ENCODE results near the gene LMO7.
A peak's percentile ranks its signal among the peaks of the same experiment; 100 is the strongest.
"Not testable (repeated sequence)": the region's sequence is repeated elsewhere in the genome, so short reads cannot be mapped to it uniquely, and the experiment has no call there.

LMO7 gene

DNA sequence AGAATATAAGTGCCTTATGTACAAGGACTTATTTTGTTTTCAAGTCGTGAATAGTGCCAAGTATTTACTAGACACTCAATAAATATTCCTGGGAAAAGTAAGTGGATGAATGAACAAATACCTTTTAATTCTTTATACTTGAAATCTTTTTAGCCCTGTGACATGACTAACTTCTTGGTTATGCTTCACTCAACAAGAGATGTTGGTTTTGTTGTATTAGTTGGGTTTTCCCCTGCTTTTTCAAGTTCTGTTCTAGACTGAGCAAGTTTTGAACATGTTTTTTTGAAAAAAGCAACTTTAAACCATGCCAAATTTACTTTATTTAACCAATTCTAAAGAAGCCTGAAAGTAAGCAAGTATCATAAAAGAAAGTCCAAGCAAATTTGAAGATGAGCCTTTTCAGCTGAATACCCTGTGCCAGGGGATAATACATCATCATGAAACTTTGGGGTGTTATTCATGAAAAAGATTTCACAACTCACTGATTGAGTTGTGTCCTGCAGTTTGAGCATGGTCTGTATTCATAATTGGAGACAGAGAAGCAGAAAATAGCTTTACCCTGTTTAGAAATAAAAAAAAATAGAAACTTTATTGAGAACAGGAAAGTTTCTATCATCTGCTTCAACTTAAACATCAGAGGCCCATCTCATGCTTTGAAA is 11.1 kb downstream of the LMO7 start:
- no peak for DNase-seq (ENCODE audit: low spot score)

DNA sequence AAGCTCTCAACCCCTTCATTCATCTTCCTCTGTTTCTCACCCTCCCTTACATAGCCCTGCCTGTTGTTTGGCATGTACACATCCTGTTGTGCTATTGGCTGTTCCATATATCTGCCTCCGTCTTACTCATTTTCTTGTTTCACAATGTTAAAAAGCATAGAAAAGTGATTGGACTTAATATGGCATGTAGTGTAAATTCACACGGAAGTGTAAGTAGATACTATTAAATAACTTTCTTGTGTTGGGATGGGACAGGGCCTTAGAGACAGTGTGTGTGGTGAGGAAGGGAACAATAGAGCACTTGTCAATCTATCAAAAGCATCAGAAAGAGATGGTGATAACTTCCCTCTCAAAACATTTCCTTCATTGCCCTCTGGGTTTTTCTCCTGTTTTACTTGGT is 12.3 kb downstream of the LMO7 start:
- no peak for DNase-seq (ENCODE audit: low spot score)

DNA sequence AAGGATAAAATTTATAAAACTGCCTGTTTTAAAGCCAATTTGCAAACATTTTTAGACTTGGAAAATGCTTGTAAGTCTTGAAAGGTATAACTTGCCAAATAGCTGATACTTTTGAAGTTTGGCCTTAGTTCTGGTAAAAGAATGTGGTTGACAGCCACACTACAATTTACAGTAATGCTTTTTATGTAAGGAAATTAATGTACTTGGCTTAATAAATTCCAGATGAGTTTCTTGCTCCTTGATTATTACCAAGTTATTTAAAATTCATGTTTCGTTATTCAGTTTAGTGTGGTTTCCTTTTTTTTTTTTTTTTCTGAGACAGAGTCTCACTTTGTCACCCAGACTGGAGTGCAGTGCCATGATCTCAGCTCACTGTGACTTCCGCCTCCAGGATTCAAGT is 14.9 kb downstream of the LMO7 start:
- DNase-seq (ENCODE audit: low spot score) = no peak

DNA sequence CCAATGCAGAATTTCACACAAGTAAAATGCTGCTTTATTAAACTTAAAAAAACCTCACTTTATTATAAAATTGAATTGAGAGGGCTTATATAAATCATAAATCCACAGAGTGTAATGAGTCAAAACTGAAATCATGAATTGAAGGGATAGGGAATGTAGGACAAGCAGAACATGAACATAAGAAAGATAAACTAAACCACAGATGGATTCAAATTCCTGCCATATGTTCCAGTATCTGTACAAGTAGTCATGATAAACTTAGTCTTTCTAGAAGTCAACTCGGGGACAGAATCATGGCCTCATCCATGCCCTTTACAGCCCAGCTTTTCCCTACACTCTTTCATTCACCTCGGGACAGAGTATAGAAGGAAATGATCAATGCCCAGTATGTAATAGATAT is 16.6 kb downstream of the LMO7 start:
- DNase-seq (ENCODE audit: low spot score) = no peak

DNA sequence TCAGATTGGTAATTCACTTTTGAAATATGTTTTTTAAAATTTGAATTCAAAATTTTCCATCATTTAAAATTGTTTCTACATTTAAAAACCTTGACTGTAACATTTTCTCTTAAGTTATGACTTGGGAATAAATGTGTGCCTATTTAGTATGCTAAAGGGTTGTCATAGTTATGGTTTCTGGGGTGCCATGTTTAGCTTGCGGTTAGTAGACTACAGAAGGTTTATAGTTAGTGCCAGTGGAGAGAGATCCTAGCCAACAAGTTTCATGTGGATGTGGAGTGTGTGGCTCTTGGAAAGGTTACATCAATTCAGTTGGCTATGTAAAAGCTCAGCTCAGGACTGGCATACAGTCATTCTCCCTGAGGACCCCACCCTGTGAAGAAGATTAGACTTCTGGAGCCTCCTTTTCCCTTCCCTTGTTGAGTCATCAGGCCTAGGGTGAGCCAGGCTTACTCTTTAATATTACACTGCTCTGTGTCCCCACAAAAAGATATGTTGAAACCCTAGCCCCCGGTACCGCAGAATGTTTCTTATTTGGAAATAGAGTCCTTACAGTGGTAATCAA is 20.4 kb downstream of the LMO7 start:
- DNase-seq (ENCODE audit: low spot score) = no peak

DNA sequence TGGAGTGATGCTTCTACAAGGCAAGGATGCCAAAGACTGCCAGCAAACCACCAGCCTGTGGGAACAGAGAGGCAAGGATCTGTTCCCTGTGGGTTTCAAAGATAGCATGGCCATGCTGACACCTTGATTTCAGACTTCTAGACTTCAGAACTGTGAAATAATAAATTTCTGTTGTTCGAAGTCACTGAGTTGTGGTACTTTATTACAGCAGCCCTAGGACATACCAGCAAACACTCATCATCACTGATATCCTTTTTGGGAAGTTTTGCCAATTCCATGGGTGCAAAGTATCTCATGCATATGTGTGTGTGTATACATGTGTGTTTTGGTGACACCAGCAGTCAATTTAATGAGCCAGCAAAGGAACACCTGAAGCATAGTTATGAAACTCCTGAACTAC is 21.0 kb downstream of the LMO7 start:
- DNase-seq (ENCODE audit: low spot score) = no peak

DNA sequence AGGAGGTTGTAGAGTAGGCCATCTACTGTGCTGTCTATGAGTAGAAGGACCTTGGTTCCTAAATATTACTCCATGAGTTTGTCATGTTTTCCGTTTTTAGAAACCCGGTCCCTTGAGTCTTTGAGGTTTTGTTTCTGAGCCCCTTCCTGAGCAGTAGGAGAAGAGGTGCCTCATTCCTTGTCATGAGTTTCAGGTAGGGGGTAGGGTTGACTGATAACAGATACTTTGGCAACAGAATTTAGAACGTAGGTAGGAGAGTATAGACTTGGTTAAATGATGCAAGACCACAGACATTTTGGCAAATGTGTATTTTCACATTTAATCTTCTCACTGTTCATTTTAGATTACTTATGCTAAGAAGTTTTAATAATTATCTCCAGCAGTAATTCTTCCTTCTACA is 24.6 kb downstream of the LMO7 start:
- no peak for DNase-seq (ENCODE audit: low spot score)

DNA sequence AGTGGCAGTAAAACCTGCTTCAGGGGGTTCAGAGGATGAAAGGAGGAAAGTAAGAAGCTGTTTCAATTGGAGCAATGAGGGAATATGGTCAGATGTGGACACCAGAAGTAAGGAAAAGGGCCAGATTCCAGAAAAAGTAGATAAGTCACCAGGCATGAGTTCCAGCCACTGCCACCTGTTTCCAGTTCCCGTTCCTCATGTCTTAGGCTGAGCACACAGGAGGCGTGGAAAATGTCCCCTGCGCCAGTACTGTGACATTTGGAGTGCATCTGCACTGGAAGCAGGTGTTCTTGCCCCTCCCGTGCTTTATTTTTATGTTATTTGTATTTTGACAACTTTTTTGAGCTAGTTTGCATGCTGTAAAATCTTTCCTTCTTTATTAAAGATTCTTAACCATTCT is 25.3 kb downstream of the LMO7 start:
- no peak for DNase-seq (ENCODE audit: low spot score)

DNA sequence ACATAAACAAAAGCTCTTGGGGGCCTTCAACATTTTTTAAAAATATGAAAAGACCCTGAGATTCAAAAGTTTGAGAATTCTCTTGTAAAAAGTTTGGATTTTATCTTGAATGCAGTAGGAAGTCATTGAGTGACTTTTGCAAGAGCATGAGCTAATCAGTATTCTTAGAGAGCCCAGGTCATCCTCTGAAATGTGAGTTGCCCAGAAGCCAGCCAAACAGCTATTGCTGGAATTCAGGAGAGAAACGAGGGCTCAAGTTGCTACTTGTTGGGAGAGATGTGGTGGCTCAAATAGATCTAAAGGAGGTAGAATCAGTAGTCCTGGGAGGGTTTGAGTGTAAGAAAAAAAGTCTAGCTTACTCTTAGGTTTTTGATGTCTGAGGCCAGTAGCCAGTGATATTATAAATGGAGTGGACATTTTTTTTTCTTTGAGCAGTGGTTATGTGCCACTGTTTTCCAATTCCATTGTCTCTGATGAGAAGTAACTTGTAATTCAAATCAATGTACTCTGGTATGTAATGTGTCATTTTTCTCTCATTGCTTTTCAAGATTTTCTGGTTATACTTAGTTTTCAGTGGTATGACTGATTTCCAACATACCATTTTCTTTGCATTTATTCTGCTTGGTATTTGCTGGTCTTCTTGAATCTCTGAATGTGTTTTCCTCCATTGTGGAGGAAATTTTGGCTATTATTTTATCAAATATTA is 30.7 kb downstream of the LMO7 start:
- DNase-seq (ENCODE audit: low spot score) = no peak

DNA sequence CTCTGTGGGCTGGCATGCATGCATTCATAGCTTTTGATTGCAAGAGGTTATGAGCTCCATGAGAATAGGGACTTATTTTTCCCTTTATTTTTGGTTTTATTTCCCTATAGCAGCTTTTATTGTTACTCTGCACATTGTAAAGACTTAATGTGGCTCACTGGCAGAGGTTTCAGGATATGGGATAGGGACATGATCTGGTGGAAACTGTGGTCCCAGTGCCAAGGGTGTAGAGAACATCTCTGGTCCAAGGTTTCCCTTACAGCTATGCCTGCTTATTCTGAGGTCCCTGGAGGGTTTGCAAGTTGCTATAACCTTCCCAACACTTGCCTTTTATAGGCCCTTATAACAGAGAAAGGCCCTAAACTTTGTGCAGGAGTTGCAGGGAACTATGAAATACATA is 33.6 kb downstream of the LMO7 start:
- no peak for DNase-seq (ENCODE audit: low spot score)

DNA sequence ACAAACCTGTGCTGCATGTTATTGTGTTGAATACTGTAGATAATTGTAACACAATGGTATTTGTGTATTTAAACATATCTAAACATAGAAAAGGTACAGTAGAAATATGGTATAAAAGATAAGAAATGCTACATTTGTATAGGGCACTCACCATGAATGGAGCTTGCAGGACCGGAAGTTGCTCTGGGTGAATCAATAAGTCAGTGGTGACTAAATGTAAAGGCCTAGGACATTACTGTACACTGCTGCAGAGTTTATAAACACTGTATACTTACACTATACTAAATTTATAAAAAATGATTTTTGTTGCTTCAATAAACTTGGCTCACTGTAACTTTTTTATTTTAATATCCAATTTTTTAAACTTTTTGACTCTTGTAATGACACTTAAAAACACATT is 34.4 kb downstream of the LMO7 start:
- no peak for DNase-seq (ENCODE audit: low spot score)

DNA sequence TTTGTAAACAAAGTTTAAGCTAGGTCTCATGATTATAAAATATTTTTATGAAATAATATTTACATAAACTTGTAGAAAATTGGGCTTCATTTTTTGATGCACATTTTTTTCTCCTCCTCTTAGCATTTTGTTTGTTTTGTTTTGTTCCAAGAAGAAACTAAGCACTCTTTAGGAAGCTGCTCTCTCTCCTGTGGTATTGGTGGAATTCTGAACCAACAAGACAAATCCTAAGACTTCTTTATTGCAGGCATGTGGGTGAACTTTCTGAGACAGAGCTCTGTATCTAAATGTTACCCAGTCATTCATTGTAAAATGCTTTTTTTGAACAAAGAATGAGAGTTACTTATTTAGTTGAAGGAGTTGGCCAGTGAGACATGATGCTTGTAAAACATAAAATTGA is 39.3 kb downstream of the LMO7 start:
- no peak for DNase-seq (ENCODE audit: low spot score)

DNA sequence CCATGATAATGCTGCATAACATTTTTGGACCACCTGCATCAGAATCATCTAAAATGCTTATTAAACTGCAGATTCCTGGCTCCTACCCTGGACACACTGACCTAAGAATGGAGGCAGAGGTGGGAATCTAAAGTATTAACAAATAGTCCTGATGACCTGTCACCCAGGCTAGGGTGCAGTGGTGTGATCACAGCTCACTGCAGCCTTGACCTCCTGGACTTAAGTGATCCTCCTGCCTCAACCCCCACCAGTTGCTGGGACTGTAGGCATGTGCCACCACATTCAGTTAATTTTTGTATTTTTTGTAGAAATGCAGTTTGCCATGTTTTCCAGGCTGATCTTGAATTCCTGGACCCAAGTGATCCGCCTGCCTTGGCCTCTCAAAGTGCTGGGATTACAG is 43.3 kb downstream of the LMO7 start:
- no peak for DNase-seq (ENCODE audit: low spot score)

DNA sequence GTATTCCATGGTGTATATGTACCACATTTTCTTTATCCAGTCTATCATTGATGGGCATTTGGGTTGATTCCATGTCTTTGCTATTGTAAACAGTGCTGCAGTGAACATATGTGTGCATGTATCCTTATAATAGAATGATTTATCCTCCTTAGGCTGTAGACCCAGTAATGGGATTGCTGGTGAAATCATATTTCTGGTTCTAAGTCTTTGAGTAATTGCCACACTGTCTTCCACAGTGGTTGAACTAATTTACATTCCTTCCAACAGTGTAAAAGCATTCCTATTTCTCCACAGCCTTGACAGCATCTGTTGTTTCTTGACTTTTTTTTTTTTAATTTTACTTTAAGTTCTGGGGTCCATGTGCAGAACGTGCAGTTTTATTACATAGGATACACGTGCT is 44.1 kb downstream of the LMO7 start:
- not testable (repeated sequence) for DNase-seq (ENCODE audit: low spot score)

DNA sequence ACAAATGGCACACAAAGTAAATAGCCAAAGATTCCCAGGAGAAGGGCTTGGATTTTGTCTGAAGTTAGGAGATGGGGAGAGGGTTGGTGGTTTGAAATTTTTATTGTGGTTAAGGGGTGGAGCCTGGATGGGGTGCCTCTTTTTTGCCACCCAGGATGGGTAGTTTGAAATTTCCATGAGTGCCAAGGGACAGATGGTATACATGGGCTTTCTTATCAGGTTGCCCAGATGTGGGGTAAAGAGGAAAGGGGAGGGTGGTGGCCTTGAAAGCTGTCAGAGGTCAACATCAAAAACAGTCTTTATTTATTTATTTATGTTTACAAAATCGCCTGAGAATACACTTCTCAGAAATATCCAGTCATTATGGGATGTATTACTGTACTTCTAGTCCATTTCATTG is 46.2 kb downstream of the LMO7 start:
- DNase-seq (ENCODE audit: low spot score) = no peak

DNA sequence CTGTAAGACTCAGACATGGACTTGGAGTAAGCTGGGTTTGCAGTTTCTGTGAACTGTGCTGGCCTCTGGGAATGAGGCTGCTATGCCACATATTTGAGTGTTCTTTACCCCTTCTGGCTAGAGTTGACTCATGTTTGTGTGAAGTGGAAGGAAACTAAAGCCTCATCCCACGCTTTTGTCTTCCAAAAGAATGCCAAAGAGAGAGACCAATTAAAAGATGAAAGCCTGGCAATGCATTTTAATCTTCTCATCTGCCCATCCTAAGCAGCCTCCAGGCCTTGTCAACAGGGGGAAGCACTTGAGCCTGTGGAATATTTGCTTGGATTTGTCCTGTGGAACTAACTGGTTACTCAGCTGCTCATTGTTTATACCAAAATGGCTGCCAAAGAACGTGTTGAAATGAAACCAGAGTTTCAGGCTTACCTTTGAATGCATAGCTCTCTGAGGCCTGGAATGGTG is 49.1 kb downstream of the LMO7 start:
- no peak for DNase-seq (ENCODE audit: low spot score)

DNA sequence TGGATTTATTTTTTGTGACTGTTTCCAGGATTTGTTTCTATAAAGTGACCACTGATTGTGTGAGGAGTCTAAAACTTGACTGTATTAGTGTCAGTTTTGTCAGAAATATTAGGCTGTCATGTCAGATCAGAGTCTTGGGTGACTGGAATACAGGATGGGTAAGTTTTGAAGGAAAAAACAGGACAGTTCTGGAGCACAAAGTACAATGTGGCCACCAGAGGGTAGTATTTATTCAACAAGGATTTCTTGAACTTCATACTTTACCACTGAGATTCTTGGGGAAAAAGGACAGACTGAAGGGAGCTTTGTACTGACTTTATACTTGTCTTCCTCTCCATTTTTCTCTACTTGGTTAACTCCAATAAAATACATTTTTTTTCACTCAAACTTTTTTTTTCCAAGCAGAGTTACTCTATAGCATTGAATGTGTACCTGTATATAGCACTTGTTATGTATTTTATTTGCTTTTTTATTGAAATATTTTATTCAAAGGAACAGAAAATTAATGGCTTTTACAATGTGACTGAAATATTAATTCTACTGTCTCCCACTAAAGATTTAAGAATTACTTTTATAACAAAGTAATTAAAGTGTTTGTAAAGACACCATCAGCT is 51.1 kb downstream of the LMO7 start:
- peak; percentile 16 for DNase-seq (ENCODE audit: low spot score)

DNA sequence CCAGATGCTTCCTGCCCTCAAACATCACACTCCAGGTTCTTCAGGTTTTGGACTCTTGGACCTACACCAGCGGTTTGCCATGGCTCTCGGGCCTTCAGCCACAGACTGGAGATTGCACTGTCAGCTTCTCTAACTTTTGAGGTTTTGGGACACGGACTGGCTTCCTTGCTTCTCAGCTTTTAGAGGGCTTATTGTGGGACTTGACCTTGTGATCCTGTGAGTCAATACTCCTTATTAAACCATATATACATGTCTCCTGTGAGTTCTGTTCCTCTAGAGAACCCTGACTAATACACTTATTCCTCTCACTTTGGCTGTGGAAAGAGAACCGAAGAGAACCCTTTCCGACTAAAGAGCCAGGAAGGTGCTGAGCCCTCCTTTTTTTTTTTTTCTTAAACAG is 53.6 kb downstream of the LMO7 start:
- no peak for DNase-seq (ENCODE audit: low spot score)

DNA sequence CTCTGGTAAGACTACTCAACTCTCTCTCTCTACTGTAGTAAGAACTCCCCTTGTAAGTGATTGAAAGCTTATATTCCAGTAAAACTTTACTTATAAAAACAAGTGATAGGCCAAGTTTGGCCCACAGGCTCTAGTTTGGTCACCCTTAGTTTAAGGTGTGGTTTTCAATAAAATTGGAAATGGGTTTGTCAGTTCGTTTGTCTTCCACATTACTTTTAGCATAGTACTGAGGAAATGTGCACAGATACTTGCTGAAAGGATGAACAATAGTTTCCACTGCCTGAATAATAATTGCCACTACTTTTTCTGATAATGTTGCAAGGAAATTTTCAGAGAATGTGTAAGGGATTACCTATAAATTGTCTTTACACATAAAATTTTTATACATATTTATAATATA is 54.5 kb downstream of the LMO7 start:
- no peak for DNase-seq (ENCODE audit: low spot score)

DNA sequence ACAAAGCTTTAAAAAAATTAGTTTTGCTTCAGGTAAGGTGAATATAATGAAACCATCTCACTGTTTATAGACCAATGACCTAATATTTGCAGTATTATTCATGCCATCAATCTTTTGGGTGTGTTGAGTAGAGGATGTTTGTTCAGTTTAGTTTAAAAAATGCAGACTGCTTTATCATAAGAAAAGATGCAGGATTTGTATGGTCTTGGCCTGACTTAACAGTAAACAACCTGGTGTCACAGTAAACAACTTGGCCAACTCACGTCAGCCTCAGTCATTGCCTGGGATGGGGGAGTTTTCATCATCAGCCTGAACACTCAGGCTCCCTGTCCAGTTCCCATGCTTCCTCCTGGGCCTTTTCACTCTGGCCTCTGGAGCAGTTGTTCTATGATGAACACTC is 55.1 kb downstream of the LMO7 start:
- DNase-seq (ENCODE audit: low spot score) = no peak

DNA sequence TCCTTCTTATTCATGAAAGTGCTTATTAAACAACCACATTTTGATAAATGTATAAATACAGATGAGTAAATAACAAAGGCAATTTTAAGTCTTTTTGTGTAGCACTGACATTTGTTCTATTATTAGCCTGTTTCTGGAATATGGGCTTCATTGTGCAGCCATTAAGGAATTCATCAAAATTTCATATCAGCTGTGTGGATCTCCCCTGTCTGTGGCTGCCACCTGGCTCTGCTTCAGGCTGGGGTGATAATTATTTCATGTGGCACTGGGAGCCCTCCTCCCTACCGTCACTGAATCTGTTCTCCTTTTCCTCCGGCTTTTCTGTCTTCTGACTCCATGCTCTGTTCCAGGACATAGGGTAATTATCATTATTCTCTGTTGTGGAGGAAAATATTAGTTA is 57.1 kb downstream of the LMO7 start:
- DNase-seq (ENCODE audit: low spot score) = no peak

DNA sequence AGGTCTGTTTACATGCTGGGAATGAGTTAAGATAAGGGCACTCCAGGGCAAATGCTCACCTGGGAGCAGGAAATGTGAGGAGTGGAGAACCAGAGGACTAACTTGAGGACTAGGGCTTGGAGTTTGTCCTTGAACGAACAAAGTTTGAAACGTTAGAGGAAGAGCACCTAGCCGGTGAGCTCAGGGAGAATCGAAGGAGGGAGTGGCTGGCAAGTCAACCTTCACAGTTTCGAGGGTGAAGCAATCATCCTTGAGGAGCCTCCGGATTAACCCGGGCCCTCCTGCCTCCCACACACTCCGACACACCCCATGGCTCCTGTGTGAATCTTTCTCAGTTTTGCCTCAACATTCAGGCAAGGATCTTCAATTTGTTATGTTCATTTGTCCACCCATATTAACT is 58.6 kb downstream of the LMO7 start:
- no peak for DNase-seq (ENCODE audit: low spot score)

DNA sequence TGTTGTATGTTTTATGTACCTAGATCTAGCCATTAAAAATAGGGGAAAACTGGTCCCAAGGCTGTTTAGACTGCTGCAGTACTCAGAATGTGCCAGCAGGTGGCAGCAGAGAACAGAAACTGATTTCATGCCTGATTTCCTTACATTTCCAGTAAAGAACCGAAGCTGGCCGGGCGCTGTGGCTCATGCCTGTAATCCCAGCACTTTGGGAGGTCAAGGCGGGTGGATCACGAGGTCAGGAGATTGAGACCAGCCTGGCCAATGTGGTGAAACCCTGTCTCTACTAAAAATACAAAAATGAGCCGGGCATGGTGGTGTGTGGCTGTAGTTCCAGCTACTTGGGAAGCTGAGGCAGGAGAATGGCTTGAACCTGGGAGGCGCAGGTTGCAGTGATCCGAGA is 59.8 kb downstream of the LMO7 start:
- peak; percentile 83 for DNase-seq (ENCODE audit: low spot score)
